Transverse colon (tissue), 4 donors: ENCODE results near the gene CFAP65. TPM values are rescaled to one million over a fixed set of nuclear protein-coding genes. Genes with fewer than 3 reads are reported as not detected.

Source experiments
- DNase-seq: peaks from one replicate; pipeline ENCODE4 v3.0.0-alpha.2; 2019
- H3K27ac ChIP-seq, 4 donors: fragments of 200-600 bp; sonication (generic); 2 replicates each; pipeline ENCODE4 v1.5.1; 2016 to 2018; ENCODE audit warnings: inconsistent platforms in 4 of 4
- H3K27me3 ChIP-seq: fragments of 200-600 bp; sonication (generic); 2 replicates; pipeline ENCODE4 v1.5.1; 2017; ENCODE audit warnings: inconsistent platforms
- H3K36me3 ChIP-seq, 4 donors: fragments of 200-600 bp; sonication (generic); 2 replicates each; pipeline ENCODE4 v1.5.1; 2017 to 2019; ENCODE audit warnings: inconsistent platforms in 4 of 4
- H3K4me1 ChIP-seq, 4 donors: fragments of 200-600 bp; sonication (generic); 2 replicates each; pipeline ENCODE4 v1.5.1; 2017 to 2020; ENCODE audit warnings: inconsistent platforms in 4 of 4
- H3K4me3 ChIP-seq, 4 donors: fragments of 200-600 bp; sonication (generic); 1 replicate in 1 of 4; 2 replicates in 3 of 4; pipeline versions ENCODE4 v1.5.1 to v1.6.1; 2017 to 2019; ENCODE audit warnings: inconsistent platforms in 4 of 4
- H3K9me3 ChIP-seq, 2 donors: fragments of 200-600 bp; sonication (generic); 2 replicates each; pipeline ENCODE4 v1.5.1; 2017 to 2019; ENCODE audit warnings: inconsistent platforms in 2 of 2
- CTCF ChIP-seq, 5 experiments: fragments of 200-600 bp in 3 of 5; fragments of 450-650 bp in 2 of 5; sonication (generic) in 3 of 5; IDR thresholded peaks; 1 replicate in 2 of 5; 2 replicates in 3 of 5; pipeline ENCODE4 v1.5.1; 2016 to 2017; ENCODE audit warnings: antibody characterized with exemption in 5 of 5, inconsistent platforms in 3 of 5, mild to moderate bottlenecking in 2 of 5, moderate library complexity in 1 of 5
- EP300 ChIP-seq: sonication (generic); formaldehyde crosslinking; IDR thresholded peaks from one replicate; pipeline ENCODE4 v1.6.1; 2017; ENCODE audit warnings: antibody characterized with exemption, low read depth
- POLR2A ChIP-seq: fragments of 450-650 bp; IDR thresholded peaks from one replicate; pipeline ENCODE4 v1.6.1; 2016; ENCODE audit warnings: antibody characterized with exemption, mild to moderate bottlenecking, moderate library complexity
- POLR2AphosphoS5 ChIP-seq, 3 donors: sonication (generic); formaldehyde crosslinking; IDR thresholded peaks; one replicate each; pipeline ENCODE4 v1.6.1; 2016; ENCODE audit warnings: antibody characterized with exemption in 3 of 3
- WGBS, 2 donors: methylation state at CpG; one replicate each; pipeline ENCODE4 v1.1.5; 2018; ENCODE audit warnings: low coverage in 1 of 2; 5-methylcytosine and 5-hydroxymethylcytosine counted together
- in situ Hi-C, 4 donors: fragments of 200-750 bp; cut with MboI; loops; one replicate each; pipeline versions ENCODE4 v1.15.0 to v1.15.1; 2017; ENCODE audit warnings: low sequenced_read_pairs in 3 of 4, low pct_ligation_motif_present in 1 of 4, low pct_unique_long_range_greater_than_20kb in 1 of 4
- intact Hi-C: fragments of 100-400 bp; cut with DNase I; formaldehyde crosslinking; loops from one replicate; pipeline ENCODE4 v1.15.1; 2023; ENCODE audit warnings: low total_unique reads
- small RNA-seq, 4 donors: library from RNA; depleted of rRNA; stranded (forward); fragments of <200 nt; gene quantifications; one replicate each; pipeline ENCODE3, GENCODE V24; 2016
- total RNA-seq, 4 donors: library from RNA; depleted of rRNA; stranded (reverse); fragments of >200 nt; gene quantifications; one replicate each; pipeline ENCODE4 v1.1.0, GENCODE V29; 2016

The CFAP65 gene
- total RNA-seq, 4 donors from 2014 or later, result 0.64 to 3.0 (median 1.5) TPM; not detected in 1

- no peak for DNase-seq
- intact Hi-C loops (no loop called here), in situ Hi-C loops (no loop called here)
- TF ChIP-seq POLR2AphosphoS5 (IDR thresholded peaks at IDR 0.05) (no peak), CTCF (IDR thresholded peaks at IDR 0.05) (no peak), POLR2A (no peak), EP300 (no peak)
- Histone ChIP-seq H3K4me3 (no peak overlapping the region), H3K9me3 (no peaks in the 10 kb centered on the region), H3K4me1 (no peaks in the 10 kb centered on the region), H3K36me3 (no peaks in the 10 kb centered on the region), H3K27ac (no peak overlapping the region), H3K27me3 (peaks cover 84% of the 10 kb centered on the region)
- WGBS, 2 donors, result 73% methylated on average over 18 of the region's 18 CpGs; no CpG with 5 or more reads in 1 of the 2 donors
Measured at GRCh38 chr2:218953366-218953954, 87.9 kb downstream of the CFAP65 start.

Small RNAs within 50 kb of the gene (small RNA-seq; reads per million reads assigned to genes)
- gene MIR3131 (0.24 to 2.5 (median 1.3) reads per million in 4 donors), gene MIR375 (6,934 to 25,725 (median 12,214) reads per million in 4 donors)

Other genes starting within 250 kb of the CFAP65 start
- not detected for gene PRKAG3, start 209.7 kb downstream of the CFAP65 start, total RNA-seq
- 100 to 1,000 TPM in 1 of 4 donors, 1 to 10 TPM in 1, under 1 TPM in 1, not detected in 1; 0.82 to 164 (median 1.7) TPM for gene WNT6, start 181.7 kb downstream of the CFAP65 start, total RNA-seq
- 1 to 10 TPM in 1 of 4 donors, under 1 TPM in 1, not detected in 2; 0.27 to 1.6 TPM for gene WNT10A, start 160.7 kb downstream of the CFAP65 start, total RNA-seq
- gene CDK5R2, start 81.8 kb downstream of the CFAP65 start, total RNA-seq, result under 1 TPM in 1 of 4 donors, not detected in 3; 0.41 TPM
- gene FEV, start 56.3 kb downstream of the CFAP65 start, total RNA-seq, result 1 to 10 TPM in 2 of 4 donors, not detected in 2; 1.9 to 8.2 TPM
- 1 to 10 TPM in 1 of 4 donors, not detected in 3; 5.6 TPM for gene CRYBA2, start 48.1 kb downstream of the CFAP65 start, total RNA-seq
- gene IHH, start 19.4 kb upstream of the CFAP65 start, total RNA-seq, result 10 to 100 TPM; 21.1 to 67.4 (median 65.5) TPM
- 10 to 100 TPM; 50.5 to 90.2 (median 65.3) TPM for gene NHEJ1, start 119.3 kb upstream of the CFAP65 start, total RNA-seq
- 10 to 100 TPM in 3 of 4 donors, 1 to 10 TPM in 1; 5.4 to 18.4 (median 15.7) TPM for gene SLC23A3, start 128.5 kb upstream of the CFAP65 start, total RNA-seq
- gene CNPPD1, start 135.4 kb upstream of the CFAP65 start, total RNA-seq, result 100 to 1,000 TPM in 3 of 4 donors, 10 to 100 TPM in 1; 50.4 to 114 (median 106) TPM
- 100 to 1,000 TPM in 2 of 4 donors, 10 to 100 TPM in 2; 37.8 to 226 (median 102) TPM for gene RETREG2, start 136.8 kb upstream of the CFAP65 start, total RNA-seq
- 100 to 1,000 TPM in 3 of 4 donors, 10 to 100 TPM in 1; 90.2 to 156 (median 119) TPM for gene ZFAND2B, start 165.3 kb upstream of the CFAP65 start, total RNA-seq
- 10 to 100 TPM in 3 of 4 donors, 1 to 10 TPM in 1; 3.4 to 28.7 (median 20.4) TPM for gene ABCB6, start 177.4 kb upstream of the CFAP65 start, total RNA-seq
- 100 to 1,000 TPM in 1 of 4 donors, 10 to 100 TPM in 3; 73.2 to 243 (median 82.7) TPM for gene ATG9A, start 188.1 kb upstream of the CFAP65 start, total RNA-seq
- 100 to 1,000 TPM in 2 of 4 donors, 10 to 100 TPM in 2; 64.3 to 318 (median 114) TPM for gene ANKZF1, start 188.3 kb upstream of the CFAP65 start, total RNA-seq
- gene GLB1L, start 203.9 kb upstream of the CFAP65 start, total RNA-seq, result 1 to 10 TPM in 3 of 4 donors, under 1 TPM in 1; 0.40 to 9.1 (median 3.8) TPM
- 10 to 100 TPM; 18.7 to 44.8 (median 28.2) TPM for gene STK16, start 204.0 kb upstream of the CFAP65 start, total RNA-seq
- not detected for gene TUBA4B, start 211.7 kb upstream of the CFAP65 start, total RNA-seq
- gene TUBA4A, start 212.4 kb upstream of the CFAP65 start, total RNA-seq, result 100 to 1,000 TPM in 1 of 4 donors, 10 to 100 TPM in 3; 39.2 to 101 (median 70.8) TPM
- 10 to 100 TPM; 22.7 to 95.0 (median 54.3) TPM for gene DNAJB2, start 237.8 kb upstream of the CFAP65 start, total RNA-seq